Right ventricle myocardium superior (tissue), 1 donor: ENCODE data around the gene G6PC3. TPM values are rescaled to one million over a fixed set of nuclear protein-coding genes. Genes with fewer than 3 reads are reported as not detected.
"Not testable (repeated sequence)": the region's sequence is repeated elsewhere in the genome, so short reads cannot be mapped to it uniquely, and the experiment has no call there.

ENCODE experiments used
- ATAC-seq: fragments of 200-7000 bp; cut with Tn5 transposase; one replicate; pipeline ENCODE4 v1.9.1; 2020; ENCODE audit warnings: mild to moderate bottlenecking; ENCODE audit not compliant: poor library complexity
- DNase-seq: peaks from one replicate; pipeline ENCODE4 v3.0.0-alpha.2; 2020
- intact Hi-C: fragments of 100-400 bp; cut with DNase I; formaldehyde crosslinking; loops from one replicate; pipeline ENCODE4 v1.11.2; 2022
- total RNA-seq: library from RNA; stranded (reverse); fragmentation: NEBNext Ultra II Directional; extraction: Animal tissue kit (Norgen Biotek cat#: 25700); gene quantifications from one replicate; pipeline ENCODE4 v1.2.1, GENCODE V29; 2021
- donor health status: DM: no; HTN: yes; CAD: no; lungs with severe emphysema.

Gene G6PC3
- total RNA-seq, 1 donor from 2014 or later, result 26.0 TPM

DNA sequence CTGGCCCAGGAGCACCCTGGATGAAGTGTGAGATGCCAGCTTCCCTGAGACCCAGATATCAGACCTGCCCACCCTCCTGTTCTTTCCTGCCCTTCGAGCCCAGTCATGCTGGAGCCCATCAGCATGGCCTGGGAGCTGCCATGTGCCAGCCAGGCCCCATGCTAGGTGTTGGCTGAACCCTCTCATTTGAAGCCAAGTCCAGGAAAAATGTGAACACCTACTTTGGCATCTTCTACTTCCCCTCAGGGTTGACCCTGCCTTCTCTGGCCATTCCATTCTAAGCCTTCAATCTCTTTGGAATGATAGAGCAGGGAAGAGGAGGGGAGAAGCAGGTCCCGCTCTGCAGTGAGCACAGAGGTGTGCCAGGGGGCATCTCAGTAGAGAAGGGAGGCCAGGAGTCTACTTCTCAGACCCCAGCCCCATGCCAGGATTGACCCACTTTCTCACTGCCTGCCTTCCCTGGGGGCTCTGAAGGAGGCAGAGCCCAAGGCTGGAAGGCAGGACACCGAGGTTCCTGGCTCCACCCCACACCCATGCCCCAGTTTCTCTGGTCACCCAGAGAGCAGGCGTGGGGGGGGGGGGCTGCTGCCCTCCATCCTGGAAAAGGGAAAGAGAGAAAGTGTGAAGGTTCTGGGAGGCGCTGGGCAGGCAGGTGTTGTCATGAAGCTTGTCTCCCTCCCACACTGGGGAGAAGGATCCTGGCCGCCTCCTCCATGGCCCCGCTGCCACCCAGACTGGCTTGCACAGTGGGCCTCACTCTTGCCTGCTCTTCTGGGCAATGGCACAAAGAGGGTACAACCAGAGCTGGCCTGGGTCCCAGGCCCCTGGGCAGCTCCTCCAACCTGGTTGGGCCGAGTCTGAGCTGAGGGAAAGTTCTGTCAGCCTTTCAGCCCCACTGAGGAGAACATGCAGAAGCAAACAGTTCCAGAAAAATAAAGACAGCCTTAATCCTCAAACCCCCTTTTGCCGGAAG lies 43.6 kb downstream of the G6PC3 start:
- intact Hi-C loops, result no loop called here
- DNase-seq (no peak), ATAC-seq (no peak)

DNA sequence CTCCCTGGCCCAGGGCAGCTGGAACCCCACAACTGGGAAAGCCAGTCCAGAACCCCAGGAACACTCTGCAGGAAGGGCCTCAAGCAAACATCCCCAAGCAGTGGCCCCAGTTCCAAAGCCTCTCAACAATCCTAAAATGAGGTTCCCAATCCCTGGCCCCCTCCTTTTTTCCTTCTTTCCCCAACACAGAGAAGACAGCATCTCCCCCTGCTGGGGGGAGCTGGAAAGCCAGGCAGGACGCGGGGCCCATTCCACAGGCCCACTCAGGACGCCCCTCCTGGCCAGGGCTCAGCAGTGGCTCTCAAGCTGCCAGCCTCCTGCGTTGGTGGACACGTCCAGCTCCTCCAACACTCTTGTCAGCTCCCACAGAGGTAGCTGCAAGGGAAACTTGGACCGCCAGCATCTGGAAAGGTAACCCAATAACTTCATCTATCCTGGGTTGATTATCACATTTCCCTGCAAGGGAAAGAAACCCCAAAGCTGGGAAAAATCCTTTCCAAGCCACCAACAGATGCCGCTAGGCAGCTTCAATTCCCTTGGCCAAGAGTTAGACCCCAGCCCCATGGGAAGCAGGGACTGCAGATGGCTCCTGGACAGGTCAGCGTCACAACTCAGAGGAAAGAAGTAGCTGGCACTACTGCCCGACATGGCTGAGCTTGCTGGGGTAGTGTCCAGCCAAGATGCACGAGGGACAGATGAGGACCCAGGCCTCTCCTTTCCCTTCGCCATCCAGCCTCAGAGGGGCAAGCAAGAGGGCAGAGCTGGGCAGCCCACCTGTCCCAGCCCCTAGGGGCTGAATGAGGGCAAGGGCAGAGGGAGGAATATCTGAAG lies 45.3 kb downstream of the G6PC3 start:
- ATAC-seq (no peak), DNase-seq (peak; percentile 56)
- intact Hi-C loops, result no loop called here

DNA sequence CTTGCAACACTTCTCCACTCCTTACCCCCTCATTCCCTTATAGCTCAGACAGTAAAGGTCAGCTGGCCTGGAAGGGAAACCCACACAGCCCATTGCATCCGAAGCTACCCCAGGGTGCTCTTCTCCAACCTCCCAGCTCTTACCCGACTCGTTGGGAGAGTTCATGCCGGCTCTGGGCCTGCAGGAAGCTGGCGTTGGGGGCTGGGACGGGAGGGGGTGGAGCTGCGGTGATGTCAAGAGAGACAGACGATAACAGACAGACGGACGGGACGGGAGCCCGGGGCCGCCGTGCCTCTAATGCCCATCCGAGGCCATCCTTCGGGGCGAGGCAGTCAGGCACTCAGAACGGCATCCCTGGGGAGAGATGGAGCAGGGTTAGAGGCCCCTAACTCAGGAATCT lies 46.8 kb downstream of the G6PC3 start:
- intact Hi-C loops, result no loop called here
- ATAC-seq (no peak), DNase-seq (no peak)

DNA sequence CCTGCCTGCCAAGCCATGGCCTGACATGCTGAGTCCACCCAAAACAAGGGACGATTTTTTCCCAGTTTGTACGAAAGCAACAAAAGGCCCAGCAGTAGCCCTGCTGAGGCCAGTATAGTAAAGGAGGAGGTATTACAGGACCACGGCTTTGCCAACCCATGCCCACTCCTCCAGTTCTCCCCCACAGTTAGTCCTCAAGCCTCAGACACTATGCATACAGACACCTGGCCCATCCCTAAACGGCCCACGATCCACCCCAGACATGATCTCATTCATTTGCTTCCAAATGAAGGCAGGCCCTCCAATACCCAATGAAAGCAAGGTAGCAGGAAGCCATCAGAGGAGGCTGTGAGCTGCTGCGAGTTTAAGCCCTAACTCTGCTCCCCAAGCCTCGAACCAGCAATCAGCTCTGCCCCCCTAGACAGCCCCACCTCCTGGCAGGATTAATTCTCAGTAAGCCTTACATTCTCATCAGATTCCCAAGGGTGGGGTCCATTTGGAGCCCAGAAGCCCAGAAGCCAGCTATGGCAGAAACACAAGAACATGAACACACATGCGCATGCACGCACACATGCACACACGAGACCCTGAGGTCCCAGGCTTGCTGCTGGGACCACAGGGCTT lies 48.0 kb downstream of the G6PC3 start:
- no peak for DNase-seq
- intact Hi-C loops, result no loop called here
- no peak for ATAC-seq

DNA sequence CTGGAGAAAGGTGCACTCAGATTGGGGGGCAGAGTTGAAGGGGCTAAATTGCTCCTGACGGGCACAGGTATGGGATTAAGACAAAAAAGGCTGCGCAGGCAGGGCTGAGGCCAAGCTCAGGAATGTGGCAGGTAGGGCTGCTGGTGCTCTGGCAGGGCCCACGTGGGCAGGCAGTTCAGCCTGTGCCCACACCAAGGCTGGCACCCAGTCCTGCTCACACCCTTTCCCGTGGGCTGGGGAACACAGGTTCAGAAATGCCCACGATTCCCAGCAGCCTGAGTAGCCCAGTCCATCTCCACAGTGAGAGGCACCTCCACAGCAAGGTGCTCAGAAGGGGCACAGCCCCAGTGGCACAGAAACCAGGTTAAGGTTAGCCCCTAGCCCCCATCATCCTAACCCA lies 48.5 kb downstream of the G6PC3 start:
- DNase-seq (no peak), ATAC-seq (no peak)
- intact Hi-C loops, result no loop called here

DNA sequence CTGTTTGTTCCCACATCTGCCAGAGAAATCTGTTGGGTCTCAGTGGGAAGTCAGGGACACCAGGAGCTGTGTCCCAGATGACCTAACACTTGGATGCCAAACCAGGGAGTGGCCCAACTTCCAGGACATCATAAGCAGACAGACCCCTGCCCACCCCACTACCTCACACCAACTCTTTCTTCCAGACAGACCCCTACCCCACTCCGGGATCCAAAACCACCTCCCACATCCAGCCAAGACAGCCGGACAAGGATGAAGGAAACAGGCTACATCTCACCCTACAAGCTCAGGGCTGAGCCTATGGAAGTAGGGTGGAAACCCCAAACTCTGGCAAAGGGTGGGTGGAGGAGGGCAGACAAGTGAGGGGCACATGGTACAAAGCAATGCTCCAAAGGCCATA lies 49.3 kb downstream of the G6PC3 start:
- intact Hi-C loops, result loop anchor here (10.0 kb wide), 1 partner anchor 65 kb away; the partner anchor contains the start of gene TMUB2
- no peak for ATAC-seq
- DNase-seq, result no peak

DNA sequence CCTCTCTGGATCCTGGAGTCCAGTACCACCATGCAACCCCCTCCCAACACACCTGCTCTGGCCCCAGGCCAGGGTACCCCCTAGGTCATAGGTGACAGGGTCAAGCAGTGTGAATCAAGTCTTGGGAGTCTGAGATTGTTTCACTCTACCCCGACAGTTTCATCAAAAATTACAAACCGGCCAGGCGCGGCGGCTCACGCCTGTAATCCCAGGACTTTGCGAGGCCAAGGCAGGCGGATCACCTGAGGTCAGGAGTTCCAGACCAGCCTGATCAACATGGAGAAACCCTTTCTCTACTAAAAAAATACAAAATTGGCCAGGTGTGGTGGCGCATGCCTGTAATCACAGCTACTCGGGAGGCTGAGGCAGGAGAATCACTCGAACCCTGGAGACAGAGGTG lies 49.7 kb downstream of the G6PC3 start:
- not testable (repeated sequence) for ATAC-seq, DNase-seq
- intact Hi-C loops, result loop anchor here (10.0 kb wide), 1 partner anchor 65 kb away; the partner anchor contains the start of gene TMUB2

DNA sequence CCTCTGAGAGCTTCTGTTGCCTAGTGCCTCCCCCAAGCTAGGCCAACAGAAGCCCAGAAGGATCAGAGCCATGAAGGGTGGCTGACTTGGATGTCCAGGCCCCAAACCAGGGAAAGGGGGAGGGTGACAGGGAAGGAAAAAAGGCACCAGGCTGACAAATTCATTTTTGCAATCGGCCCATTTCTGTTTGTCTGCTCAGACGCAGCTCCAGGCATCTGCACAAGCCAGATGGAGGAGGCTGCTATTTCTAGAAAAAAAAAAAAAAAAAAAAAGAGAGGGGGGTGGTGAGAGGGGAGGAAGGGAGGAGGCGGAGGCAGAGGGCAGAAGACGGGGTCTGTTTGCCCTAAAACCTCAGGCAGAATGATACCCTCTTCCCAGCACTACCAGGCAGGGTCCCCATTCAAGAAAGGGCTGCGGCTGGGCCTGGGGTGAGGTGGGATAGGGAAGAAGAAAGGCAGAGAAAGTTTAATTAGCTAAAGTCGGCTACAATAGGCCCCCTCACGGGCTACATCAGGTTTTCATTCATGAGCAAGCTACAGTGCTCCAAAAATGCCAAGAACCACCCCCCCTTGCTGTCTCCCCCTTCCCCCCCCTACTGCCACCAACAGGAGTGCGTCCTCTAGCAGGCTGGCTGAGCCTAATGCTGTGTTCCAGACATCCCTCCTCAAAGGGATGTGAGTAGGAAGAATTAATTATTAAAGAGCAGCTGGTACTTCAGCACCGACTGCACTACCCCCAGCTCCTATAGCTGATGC lies 50.5 kb downstream of the G6PC3 start:
- ATAC-seq (no peak), DNase-seq (no peak)
- intact Hi-C loops, result loop anchor here (10.0 kb wide), 1 partner anchor 64 kb away; the partner anchor contains the start of gene TMUB2

DNA sequence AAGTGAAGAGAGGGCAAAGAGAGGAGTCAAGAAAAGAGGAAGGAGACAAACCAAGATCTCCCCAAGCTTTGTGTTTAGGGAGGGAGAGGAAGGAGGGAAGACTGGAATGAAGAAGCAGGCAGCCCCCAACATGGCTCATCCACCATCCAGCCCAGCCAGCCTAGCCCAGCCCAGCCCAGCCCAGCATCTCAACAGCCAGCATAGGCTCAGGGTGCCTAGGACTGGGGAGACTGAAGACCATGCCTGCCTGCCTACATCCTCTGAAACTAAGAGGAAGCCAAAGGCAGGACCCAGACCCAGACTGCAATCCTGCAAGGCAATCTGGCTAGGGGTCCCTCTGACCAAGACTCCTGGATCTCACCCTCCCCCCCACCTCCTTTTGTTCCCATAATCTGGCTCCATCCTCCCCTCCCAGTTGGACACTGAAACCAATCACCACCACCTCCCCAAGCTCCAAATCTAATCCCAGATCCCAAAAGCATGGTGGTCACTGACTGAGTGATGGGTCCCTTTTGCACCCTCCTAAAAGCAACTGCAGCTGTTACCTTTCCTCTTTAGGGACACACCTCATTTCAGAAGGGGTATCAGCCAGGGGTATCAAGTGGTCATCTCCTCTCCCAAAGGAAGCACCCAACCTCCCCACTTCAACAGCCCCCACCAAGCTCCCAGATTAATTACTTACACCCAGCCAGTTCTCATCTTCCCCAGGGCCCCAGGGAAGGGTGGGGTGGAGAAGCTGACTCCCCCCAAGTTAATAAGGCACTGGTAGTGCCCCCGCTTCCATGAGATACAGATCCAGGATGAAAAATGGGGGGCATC lies 51.7 kb downstream of the G6PC3 start:
- no peak for DNase-seq
- ATAC-seq, result no peak
- intact Hi-C loops, result loop anchor here (10.0 kb wide), 1 partner anchor 63 kb away; the partner anchor contains the start of gene TMUB2

DNA sequence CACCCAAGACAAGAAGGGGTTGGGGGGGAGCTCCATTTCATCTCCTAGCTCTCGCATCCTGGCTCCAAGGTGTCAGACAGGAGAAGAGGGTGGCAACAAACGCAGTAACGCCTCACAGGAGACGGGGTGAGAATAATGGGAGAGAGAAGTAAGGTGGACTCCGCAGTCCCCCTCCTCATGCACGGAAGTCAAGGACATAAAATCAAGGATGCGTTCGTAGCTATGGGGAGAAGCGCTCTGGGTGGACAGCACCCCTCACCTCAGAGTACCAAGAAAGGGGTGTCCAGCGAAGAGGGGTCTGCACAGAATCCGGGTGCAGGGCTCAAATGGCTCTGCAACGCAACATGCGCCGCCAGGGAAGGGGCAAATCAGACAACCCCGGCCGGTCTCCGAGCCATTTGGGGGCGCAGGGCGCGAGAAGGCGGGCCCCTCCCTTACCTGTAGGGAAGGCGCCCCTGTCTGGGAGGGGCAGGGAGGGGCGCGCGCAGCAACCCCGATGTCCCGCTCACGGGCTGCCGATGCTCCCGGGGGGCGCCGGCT lies 52.4 kb downstream of the G6PC3 start:
- intact Hi-C loops, result loop anchor here (10.0 kb wide), 1 partner anchor 62 kb away; the partner anchor contains the start of gene TMUB2
- ATAC-seq, result no peak

DNA sequence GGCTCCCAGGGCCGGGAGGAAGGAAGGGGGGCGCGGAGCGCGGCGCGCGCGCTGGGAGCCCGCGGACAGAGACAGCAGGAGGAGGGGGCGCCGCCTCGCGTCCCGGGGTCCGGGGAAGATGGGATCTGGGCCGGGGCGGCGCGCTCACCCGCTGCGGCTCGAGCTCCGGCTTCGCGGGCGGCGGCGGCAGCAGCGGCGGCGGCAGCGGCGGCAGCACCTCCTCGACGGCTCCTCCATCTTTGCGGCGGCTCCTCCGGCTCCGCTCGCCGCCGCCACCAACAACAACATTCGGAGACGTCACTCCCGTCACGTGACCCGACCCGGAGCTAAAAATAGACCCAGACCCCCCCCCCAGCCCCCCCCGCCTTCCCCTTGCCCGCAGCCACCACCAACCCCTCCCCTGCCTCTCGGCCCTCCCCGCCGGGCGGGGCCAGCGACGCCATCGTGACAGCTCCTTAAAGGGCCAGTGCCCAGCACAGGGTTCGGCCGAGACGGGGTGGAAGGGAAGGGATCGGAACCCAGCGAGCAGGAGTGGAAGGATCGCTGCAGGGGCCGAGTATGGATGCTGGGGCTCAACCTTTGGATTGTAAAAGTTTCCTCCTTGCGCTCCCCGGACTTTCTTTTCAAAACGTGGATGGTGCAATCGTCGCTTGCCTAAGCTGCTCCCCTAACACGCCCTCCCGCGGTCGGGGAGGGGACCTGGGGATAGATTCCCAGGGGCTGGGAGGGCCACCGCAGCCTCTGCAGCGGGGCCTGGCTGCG lies 53.0 kb downstream of the G6PC3 start, which contains the start of gene HDAC5:
Gene HDAC5 (minus strand): TSS at position 286 of the 762 bp plus-strand sequence. CDS start 6,126 bp downstream, outside the sequence.
- intact Hi-C loops, result loop anchor here (10.0 kb wide), 1 partner anchor 61 kb away; the partner anchor contains the start of gene TMUB2
- DNase-seq (peak; percentile 97), ATAC-seq (peak; percentile 98)

More for the DNA sequence above, 52.4 kb downstream of the G6PC3 start:
- no peak for DNase-seq

DNA sequence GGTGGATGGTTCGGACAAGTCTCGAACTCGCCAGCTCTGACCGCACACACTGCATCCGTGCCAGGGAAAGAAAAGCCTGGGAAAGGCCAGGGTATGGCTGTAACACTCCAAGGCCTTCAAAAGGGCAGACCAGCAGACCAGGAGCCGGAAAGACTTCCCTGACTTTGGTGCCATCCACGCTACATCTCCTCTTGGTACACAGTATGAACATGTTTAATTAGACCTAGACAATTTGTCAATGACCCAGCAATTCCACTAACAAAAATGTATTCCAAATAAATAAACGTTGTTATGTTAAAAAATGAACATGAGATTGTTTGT lies 53.5 kb downstream of the G6PC3 start:
- intact Hi-C loops, result loop anchor here (10.0 kb wide), 1 partner anchor 61 kb away; the partner anchor contains the start of gene TMUB2
- no peak for ATAC-seq
- no peak for DNase-seq
